Stimulated activated naive CD8-positive, alpha-beta T cell treated with anti-CD3 and anti-CD28 coated beads, Interleukin-15, Interleukin-2, amounts not matched to agents 100 U/mL and 50 U/mL, for 24 hours (primary cell): Measurements from ENCODE around the gene POU2F1.

Experiments used
- ATAC-seq: fragments of 150-1000 bp; cut with Tn5 transposase; one replicate; pipeline ENCODE4 v1.10.0; 2021
- DNase-seq: peaks from one replicate; pipeline ENCODE4 v3.0.0; 2021

Gene POU2F1

DNA sequence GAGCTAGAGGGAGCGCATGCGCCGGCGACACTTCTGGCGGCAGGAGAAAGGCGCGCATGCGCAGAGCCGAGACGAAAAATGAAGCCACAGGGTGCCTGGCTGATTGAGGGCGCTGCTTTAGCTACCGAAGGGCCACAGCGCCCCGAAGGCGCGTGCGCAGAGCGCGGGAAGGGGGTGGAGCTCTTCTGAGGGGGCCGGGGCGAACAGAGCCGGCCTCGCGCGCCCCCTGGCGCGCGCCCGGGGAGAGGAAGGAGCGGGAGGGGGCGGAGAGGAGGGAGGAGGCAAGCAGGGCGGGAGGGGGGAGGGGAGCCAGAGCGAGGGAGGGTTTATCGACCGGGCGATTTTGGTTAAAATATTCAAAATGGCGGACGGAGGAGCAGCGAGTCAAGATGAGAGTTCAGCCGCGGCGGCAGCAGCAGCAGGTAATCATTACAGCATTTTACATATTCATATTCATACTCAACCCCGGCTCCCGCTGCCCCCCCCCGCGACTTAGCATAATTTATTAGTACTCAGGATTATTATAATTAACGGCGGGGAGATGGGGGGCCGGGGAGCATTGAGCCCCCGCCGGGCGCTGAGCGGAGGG, at the start of gene POU2F1:
POU2F1 (plus strand) TSS at position 350 of the 589 bp plus-strand sequence; CDS start at position 362, 12 bp downstream.
- DNase-seq = peak; percentile 99
- peak; percentile 83 for ATAC-seq

DNA sequence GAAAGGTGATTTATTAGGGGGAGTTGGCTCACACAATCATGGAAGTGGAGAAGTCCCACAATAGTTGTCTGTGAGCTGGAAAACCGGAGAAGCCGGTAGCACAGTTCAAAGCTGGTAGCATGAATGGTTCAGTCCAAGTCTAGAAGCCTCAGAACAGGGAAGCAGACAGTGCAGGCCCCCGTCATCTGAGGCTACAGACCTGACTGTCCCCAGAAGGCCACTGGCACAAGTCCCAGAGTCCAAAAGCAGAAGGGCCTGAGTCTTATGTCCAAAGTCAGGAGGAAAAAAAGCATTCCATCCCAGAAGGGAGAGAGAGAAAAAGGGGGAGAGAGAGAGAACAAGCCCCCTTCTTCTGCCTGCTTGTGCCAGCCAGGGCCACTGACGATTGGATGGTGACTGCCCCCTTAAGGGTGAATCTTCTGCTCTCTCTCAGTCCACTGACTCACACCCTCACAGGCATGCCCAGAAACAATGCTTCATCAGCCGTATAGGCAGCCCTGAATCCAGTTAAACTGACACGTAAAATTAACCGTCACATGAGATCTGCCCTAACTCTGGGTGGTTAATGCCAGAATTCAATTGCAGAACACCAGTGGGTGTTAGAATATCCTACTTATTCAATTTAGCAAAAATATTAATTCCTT, 49.3 kb upstream of the POU2F1 start:
- DNase-seq (no peak), ATAC-seq (no peak)

DNA sequence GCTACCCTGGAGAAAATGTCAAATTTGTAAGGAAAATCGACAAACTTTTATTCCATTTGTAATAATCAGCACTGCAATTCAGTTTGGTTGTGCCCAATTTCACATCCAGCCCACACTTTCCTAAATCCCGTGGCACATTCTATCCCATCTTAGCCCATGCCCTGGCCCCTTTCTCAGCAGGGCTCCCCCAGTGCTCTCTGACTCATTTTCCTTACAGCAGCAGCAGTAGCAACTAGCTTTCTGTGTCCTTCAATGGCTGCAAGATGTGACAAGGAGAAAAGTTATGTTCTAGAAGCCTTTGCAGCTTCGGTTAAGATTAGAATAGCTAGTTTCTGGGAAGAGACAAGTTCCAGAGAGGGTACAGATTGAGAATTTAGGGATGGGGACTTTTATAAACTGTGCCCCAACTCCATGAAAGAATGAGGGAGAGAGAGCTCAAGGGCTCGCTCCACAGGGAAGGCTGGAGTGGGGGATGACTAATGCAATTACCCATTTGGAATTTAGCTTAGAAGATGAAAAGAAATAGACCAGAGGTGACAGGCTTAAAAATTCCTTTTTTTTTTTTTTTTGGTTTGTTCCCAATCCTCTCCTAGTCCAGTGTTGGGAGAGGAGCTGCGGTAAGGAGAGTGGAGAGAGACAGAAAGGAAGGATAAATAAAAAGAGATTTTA, 47.0 kb upstream of the POU2F1 start:
- DNase-seq = no peak
- no peak for ATAC-seq

DNA sequence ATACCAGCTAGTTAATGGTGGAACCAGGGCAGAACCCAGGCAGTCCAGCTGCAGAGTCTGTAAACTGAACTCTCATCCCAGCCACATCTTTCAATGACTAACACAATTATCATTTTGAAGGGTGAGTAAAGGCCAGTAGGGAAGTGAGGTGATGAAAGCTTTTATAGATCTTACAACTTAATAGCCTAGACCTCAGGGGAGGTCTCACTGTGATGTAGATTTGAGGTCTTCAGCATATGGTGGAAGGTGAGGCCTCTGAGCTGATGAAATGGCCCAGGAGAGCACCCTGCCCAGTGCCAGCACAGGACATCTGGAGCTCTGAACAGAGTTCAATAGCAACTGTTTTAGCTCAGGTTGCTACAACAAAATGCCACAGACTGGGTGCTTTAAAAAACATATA, 44.8 kb upstream of the POU2F1 start:
- no peak for DNase-seq
- peak; percentile 14 for ATAC-seq

DNA sequence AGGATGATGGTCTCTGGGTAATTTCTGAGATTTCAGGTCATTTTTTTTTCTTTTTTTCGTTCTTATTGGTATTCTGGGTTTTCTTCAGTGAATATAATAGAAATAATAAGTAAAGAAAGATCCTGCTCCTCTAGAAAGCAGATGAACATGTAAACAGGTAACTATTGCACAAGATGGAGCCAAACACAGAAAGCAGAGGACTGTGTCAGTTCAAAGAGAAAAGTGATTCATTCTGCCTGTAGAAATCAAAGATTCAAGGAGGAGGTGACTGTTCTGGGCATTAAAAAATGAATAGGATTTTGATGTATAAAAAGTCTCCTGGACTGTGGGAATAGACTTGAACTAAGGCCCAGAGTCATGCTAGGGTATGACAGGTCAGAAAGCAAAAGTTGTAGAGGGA, 41.9 kb upstream of the POU2F1 start:
- DNase-seq = no peak
- no peak for ATAC-seq

DNA sequence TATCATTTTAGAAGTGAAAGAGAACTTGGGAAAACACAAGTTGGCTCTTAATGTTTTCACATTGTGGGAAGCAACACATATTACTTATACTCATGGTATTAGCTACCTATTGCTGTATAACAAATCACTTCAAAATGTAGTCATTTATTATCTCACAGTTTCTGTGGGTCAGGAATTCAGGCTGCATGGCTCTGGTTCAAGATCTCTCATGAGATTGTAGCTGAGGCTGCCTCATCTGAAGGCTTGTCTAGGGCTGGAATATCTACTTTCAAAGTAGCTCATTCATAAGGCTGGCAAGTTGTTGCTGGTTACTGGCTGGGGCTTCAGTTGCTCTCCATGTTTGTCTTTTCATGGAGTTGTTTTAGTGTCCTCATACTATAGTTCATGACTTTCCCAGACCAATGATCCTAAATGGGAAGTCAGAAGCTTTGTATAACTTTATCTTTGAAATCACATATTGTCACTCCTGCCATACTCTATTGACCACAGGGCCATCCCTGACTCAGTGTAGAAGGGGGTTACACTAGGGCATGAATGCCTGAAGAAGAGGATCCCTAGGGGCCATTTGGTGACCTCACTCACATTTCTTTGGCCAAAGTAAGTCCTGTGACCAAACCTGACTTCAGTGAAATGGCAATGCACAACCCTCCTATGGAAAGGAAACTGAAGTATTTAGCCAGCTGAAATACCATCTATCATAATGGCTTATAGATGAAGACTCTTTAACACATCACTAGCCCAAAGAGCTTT, 37.9 kb upstream of the POU2F1 start:
- DNase-seq (no peak), ATAC-seq (no peak)

DNA sequence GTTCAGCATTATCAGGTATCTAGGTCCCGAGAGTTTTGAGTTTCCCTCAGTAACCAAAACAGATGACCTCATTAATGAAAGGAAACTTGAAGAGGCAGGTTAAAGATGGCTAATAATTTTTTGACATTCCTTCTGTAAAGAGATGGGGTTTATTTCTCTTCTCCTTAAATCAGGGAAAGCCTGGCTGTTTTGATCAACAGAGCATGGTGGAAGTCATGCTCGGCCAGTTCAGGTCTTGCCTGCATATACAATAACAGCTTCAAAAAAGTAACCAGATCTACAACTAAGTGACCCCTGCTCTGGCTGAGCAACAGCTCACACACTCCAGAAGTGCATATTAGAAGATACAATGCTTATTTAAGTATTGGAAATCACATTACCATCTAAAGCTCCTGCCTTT, 36.6 kb upstream of the POU2F1 start:
- DNase-seq = no peak
- ATAC-seq = no peak

DNA sequence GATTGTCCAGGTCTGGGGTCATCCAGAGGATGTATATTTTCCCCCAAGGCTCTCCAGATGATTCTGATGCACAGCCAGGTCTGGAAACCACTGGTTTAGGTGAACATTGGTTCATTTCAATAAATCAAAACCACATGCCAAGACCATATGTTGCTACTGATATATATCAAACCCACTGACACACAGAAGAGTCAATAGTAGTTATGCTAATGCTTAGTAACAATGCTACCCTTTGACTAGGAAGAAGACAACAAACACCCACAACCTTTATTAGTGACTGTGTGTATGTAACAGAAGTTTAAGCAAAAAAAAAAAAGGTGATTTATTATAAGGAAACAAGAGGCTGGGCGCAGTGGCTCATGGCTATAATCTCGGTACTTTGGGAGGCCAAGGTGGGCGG, 35.6 kb upstream of the POU2F1 start:
- no peak for DNase-seq
- ATAC-seq = no peak

DNA sequence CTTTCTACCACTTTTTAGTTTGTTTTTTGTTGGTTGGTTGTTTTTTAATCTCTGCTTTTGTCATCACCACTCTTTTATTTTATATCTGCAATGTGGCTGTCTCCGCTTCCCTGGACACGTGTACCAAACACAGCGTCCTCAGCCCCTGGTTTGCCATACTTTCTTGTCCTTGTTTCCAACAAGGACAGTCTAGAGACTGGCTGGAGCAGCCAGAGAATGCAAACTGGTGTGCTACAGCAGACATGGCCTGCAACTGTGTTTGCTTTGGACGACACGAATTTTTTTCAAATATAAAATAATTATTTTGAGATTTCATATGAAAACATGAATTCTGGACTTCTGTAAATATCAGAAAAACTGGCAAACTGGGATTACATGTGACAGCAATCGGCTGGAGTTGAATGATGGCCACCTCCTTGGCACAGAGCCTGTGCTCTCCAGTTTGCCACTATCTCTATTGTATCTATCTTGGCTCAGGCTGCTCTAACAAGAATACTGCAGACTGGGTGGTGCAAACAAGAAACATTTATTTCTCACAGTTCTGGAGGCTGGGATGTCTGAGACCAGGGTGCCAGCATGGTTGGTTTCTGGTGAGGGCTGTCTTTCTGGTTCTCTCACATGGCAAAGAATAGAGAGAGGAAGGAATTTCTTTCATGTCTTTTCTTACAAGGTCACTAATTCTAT, 34.6 kb upstream of the POU2F1 start:
- ATAC-seq (no peak), DNase-seq (no peak)

DNA sequence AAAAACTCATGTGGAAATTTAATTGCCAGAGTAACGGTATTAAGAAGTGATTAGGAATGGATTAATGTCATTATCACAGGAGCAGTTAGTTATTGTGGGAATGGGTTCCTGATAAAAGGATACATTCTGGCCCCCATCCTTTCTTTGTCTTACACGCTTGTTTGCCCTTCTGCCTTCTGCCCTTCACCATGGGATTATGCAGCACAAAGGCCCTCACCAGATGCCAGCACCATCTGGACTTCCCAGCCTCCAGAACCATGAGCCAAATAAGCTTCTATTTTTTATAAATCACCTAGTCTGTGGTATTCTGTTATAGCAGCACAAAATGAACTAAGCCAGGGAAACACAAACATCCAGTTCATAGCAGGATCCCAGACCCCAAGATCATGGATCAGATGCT, 33.9 kb upstream of the POU2F1 start:
- no peak for DNase-seq
- no peak for ATAC-seq

DNA sequence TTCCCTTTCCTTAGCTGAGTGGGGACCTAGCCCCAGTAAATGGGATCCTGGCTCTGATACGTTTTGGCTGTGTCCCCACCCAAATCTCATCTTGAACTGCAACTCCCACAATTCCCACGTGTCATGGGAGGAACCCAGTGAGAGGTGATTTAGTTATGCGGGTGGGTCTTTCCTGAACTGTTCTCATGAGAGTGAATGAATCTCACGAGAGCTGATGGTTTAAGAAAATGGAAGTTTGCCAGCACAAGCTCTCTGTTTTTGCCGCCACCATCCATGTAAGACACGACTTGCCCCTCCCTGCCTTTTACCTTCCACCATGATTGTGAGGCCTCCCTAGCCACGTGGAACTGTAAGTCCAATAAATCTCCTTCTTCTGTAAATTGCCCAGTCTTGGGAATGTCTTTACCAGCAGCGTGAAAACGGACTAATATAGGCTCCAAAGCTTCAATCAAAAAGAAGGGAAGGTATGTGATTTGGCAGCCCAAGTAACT, 29.9 kb upstream of the POU2F1 start:
- DNase-seq (no peak), ATAC-seq (no peak)

DNA sequence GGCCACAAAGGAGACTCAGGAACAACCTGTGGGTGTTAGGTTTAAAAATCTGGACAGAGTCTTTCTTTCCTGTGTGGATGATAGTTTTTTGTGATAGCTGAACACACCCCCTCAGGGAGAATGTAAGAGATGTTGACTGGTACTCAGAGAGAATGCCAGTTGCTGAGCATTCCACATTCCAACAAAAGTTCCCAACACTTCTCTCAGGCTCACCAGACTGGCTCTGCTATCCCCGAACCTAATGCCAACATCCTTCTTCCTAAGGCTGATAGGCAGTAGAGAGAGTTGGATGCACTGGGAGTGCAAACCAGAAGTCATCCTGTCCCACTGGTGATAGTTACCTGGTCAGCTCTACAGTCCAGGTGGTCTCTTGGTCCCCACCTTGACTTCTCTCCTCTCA, 28.7 kb upstream of the POU2F1 start:
- no peak for ATAC-seq
- DNase-seq = no peak

DNA sequence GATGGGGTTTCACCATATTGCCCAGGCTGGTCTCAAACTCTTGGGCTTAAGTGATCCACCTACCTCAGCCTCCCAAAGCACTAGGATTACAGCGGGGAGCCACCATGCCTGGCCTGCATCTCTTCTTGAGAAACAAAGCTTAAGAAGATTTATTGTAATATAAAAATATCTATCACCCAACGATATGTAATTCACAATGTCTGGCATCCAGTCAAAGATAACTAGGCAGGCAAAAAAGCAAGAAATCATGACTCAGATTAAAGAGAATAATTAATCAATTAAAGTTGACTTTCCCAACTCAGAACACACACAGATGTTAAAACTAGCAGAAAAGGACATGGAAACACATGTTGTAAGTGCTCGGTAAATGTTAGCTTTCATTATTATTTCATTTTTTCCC, 26.5 kb upstream of the POU2F1 start:
- DNase-seq (no peak), ATAC-seq (no peak)

DNA sequence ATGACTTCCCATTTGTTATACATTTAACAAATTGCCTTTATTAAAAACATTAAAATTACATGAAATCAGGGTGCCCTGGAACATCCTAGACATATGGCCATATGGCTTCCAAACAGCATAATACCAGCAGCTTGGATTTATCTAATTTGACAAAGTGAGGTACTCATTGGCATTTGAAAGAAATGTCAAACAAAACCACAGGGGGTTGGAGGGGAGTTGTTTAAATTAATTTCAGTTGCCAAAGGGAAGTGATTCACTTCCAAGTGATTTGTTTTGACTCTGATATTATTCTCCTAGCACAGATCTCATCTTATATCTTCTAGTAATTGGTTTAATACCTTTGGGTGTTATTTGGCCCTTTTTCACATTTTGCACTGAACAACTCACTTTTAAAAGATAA, 24.5 kb upstream of the POU2F1 start:
- ATAC-seq = peak; percentile 57
- no peak for DNase-seq

DNA sequence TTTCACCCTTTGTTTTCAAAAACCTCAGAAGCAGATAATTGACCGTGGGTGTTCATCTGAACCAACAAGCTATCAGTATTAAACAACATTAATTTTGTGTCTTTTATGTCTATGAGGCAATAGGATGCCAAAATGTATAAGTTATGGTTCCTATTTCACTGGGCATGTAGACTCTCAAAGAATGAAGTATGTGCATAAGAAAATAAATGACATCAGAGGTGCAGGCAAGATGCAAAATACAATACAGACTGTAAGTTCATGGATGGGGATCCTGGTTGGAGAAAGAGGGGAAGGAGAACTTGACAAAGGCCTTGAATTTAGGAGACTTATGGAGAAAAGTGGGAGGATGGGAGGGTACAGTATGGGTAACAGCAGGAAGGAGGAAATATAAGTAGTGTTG, 23.4 kb upstream of the POU2F1 start:
- no peak for ATAC-seq
- DNase-seq = no peak

DNA sequence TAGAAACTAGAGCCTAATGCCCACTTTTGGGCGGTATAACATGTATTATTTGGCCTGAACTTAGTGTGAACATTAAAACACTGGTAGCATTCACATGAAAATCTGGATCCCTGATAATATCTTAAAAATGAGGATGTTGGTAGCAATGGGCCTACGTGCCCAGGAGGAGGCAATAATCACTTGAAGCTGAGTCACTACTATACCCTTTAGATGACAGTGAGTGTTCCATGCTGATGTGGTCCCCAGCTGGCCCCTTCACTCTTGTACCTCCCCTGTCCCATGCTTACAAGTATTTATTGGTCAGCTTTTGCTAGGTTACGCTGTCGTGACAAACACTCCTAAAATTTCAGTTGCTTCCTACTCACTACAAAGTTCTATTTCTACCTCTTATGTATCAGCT, 23.0 kb upstream of the POU2F1 start:
- ATAC-seq = peak; percentile 70
- DNase-seq = no peak

DNA sequence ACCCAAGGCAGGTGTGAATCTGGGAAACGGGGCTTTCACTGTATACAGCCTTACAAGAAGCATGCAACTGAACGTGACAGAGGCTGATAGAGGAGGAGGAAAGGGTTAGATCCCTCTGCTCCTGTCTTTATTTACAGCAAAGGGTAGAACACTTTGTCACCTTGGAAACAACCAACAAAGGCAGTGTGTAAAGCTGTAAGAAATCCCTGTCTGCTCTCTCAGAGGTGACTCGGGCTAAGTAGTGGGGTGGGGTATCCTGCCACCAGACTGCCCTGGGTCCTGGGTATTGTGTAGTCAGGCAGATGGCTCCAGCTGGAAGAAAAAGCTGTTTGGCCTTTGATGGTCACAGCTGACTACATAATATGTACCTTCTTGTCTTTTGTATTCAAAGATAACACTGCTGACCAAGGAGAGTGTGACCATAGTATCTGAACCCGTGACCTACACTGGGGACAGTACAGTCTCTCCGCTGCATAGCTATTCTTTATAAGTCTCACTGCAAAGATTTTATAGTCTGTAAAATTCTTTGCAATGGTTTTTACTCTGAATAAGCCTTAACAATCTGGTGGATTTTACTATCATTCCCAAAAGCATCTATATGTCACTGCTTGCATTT, 22.1 kb upstream of the POU2F1 start:
- DNase-seq (no peak), ATAC-seq (no peak)

DNA sequence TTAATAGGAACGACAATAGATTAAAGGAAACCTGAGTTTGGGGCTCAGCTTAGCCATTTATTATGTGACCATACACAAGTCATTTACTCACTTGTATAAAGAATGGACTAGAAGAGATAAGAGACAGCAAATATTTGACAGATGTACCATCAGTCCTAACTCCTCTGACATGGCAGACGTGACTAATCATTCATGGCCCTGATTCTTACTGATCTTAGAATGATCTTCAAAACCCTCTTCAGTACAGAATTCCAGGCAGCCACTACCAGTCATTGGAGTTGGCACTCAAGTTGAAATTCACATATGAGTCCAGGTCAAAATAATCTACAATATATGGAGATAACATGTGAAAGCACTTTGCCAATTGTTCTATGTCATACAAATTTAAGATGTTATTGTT, 21.0 kb upstream of the POU2F1 start:
- no peak for ATAC-seq
- DNase-seq = no peak

DNA sequence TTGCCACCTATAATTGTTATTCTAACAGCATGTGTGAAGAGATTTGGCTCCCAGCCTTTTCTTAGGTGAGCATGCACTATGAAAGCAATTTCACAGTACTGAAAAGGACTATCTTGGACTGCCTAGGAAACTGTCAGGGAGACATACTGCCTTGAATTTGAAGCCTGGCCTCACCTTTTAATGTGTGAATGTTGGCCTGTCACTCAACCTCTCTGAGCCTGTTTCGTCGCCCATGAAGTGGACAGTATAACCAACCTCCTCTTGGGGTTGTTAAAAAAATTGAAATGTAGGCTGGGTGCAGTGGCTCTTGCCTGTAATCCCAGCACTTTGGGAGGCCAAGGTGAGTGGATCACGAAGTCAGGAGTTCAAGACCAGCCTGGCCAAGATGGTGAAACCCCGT, 20.4 kb upstream of the POU2F1 start:
- DNase-seq (no peak), ATAC-seq (no peak)

DNA sequence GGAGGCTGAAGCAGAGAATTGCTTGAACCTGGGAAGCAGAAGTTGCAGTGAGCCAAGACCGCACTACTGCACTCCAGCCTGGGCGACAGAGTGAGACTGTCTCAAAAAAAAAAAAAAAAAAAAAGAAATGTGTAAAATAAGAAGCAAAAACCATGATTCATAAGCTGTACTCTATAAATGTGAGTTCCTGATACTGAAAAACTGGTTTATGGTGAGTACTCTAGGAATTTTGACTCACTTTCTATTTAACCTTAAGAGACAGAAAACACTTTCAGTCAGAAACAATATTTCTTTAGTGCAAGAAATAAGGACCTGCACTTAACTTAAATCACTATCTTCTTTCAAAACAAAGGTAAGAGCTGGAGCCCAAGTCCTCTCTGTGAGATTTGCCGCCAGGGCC, 19.9 kb upstream of the POU2F1 start:
- no peak for DNase-seq
- no peak for ATAC-seq

DNA sequence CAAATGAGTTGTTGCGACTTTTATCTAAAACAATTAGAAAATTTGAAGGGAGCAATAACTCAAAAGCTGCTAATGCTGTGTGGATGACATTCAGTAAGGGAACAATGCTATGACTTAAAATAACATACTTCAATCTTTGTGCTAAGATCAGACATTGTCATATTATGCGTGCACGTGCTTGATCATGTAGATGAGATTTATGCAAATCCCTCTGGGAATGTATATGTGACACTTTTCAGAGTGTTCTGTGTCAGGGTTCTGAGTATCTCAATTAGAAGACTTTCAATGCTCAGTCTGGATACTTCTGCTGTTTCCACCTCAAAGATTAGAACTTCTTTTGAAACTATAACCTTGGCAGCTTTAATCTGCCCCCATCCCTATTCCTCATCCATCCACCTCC, 18.6 kb upstream of the POU2F1 start:
- no peak for DNase-seq
- no peak for ATAC-seq
